ENCODE results near the gene L3MBTL4. TPM values are rescaled to one million over a fixed set of nuclear protein-coding genes. Genes with fewer than 3 reads are reported as not detected.
"Not testable (repeated sequence)": the region's sequence is repeated elsewhere in the genome, so short reads cannot be mapped to it uniquely, and the experiment has no call there.

L3MBTL4 gene
- total and polyA plus RNA-seq, 4 donors = 0.26 to 4.2 (median 2.0) TPM

DNA sequence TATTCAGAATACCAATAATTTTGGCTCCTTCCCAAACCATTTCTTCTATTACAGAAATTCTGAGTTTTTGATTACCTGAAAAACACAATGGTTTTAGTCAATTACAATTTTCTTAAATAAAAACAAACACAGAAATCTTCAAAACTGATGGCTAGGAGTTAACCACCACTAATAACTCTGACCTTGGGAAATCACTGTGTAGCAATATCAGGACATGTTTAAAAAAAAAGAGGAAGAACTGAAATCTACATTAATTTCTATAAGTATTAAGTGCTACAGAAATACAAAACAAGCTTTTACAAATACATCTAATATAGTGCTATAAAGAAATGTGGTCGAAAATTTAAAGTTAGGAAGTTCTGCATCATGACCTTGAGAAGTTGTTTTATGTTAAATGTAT lies 14.9 kb downstream of the L3MBTL4 start:
- WGBS, 2 donors = 70 to 78% methylated on average over 1 of the region's 1 CpG
- no peaks in the 10 kb centered on the region for H3K27me3 ChIP-seq (ENCODE audit: control insufficient read depth in 1 of 2, insufficient read depth in 2 of 2, low read length in 1 of 2)
- H3K36me3 ChIP-seq (ENCODE audit: control insufficient read depth in 1 of 2, insufficient read depth in 2 of 2, low read length in 1 of 2) = no peaks in the 10 kb centered on the region
- ATAC-seq (ENCODE audit: low FRiP score) = no peak
- no peaks in the 10 kb centered on the region for H3K9me3 ChIP-seq (ENCODE audit: control insufficient read depth, low read length)
- no peak for DNase-seq
- no peak overlapping the region for H3K27ac ChIP-seq (ENCODE audit: low read depth in 1 of 2, low read length in 2 of 2)
- intact Hi-C loops (cut with DNase I) = no loop called here
- H3K4me3 ChIP-seq (ENCODE audit: low read length in 2 of 2) = no peak overlapping the region
- H3K4me1 ChIP-seq (ENCODE audit: control insufficient read depth in 1 of 2, insufficient read depth in 2 of 2, low read length in 2 of 2) = no peaks in the 10 kb centered on the region

DNA sequence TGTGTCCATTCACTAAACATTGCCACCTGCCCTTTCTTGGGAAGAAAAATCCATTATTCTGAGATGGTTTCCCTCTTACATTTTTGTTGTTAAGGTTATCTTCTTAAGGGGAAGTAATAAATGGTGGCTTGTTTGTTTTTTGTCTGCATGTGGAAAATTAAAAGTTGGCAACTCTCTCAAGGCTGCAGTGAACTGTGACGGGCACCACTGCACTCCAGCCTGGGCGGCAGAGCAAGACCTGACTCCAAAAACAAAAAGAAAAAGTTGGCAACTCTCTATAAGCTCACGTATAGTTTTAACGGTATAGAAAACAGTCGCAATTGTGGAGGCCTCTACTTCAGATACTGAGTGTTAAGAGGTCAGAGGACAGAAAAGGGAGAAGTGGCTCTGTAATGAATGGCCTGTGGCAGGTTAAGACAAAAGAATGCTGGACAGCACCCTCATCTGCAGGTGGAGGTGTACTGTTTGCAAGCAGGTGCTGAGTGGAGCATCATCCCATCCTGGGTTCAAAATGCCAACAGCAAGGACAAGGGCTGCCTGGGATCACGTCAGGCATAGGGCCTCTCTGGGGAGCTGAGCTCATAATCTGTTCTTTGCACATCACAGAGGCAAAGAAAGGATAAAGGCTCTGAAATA lies 16.7 kb downstream of the L3MBTL4 start:
- no peaks in the 10 kb centered on the region for H3K27me3 ChIP-seq (ENCODE audit: control insufficient read depth in 1 of 2, insufficient read depth in 2 of 2, low read length in 1 of 2)
- DNase-seq (no peak), ATAC-seq (ENCODE audit: low FRiP score) (no peak)
- intact Hi-C loops (cut with DNase I) = no loop called here
- H3K9me3 ChIP-seq (ENCODE audit: control insufficient read depth, low read length) = peaks cover 2% of the 10 kb centered on the region
- no peaks in the 10 kb centered on the region for H3K4me1 ChIP-seq (ENCODE audit: control insufficient read depth in 1 of 2, insufficient read depth in 2 of 2, low read length in 2 of 2)
- WGBS, 2 donors = 54 to 60% methylated on average over 6 of the region's 6 CpGs
- no peaks in the 10 kb centered on the region for H3K36me3 ChIP-seq (ENCODE audit: control insufficient read depth in 1 of 2, insufficient read depth in 2 of 2, low read length in 1 of 2)
- H3K4me3 ChIP-seq (ENCODE audit: low read length in 2 of 2) = no peak overlapping the region
- no peak overlapping the region for H3K27ac ChIP-seq (ENCODE audit: low read depth in 1 of 2, low read length in 2 of 2)

DNA sequence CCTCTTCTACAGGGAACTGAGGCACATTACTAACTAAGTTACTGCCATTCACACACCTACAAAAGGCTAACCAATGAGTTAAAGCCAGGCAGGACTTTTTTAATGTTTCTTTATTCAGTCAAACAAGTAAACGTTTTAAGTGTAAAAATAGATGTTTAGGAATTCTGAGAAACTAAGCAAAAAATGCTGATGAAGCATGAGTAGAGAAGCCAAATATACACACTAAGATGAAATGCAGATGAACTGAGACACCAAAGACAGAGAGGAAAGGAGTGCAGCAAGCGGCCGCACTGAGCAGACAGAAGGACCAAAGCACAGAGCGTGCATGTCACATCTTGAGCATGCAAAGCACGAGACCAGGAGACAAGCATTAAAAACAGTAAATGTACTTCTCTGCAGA lies 17.9 kb downstream of the L3MBTL4 start:
- H3K9me3 ChIP-seq (ENCODE audit: control insufficient read depth, low read length) = peaks cover 2% of the 10 kb centered on the region
- ATAC-seq (ENCODE audit: low FRiP score) (no peak), DNase-seq (no peak)
- H3K27ac ChIP-seq (ENCODE audit: low read depth in 1 of 2, low read length in 2 of 2) = no peak overlapping the region
- H3K36me3 ChIP-seq (ENCODE audit: control insufficient read depth in 1 of 2, insufficient read depth in 2 of 2, low read length in 1 of 2) = no peaks in the 10 kb centered on the region
- no peaks in the 10 kb centered on the region for H3K4me1 ChIP-seq (ENCODE audit: control insufficient read depth in 1 of 2, insufficient read depth in 2 of 2, low read length in 2 of 2)
- no peak overlapping the region for H3K4me3 ChIP-seq (ENCODE audit: low read length in 2 of 2)
- intact Hi-C loops (cut with DNase I) = no loop called here
- 38 to 47% methylated on average over 5 of the region's 5 CpGs for WGBS, 2 donors
- H3K27me3 ChIP-seq (ENCODE audit: control insufficient read depth in 1 of 2, insufficient read depth in 2 of 2, low read length in 1 of 2) = no peaks in the 10 kb centered on the region

DNA sequence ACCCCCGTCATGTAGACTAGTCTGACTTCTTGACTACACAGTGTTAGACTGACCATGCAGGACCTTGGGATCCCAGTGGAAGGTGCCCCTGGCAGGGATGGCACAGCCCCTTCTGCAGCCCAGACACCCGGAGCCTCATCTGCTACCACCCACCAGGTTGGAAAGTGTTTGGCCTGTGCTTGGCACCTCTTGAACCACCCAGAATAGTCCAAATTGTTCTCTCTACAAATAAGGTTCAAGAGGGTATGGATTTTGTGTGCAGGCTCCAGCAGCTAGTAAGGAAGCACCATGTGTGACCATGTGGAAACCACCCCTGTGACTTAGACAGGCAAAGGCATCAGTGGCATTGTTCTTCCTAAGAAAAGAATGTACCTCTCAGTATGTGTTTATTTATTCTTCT lies 18.4 kb downstream of the L3MBTL4 start:
- no peak overlapping the region for H3K4me3 ChIP-seq (ENCODE audit: low read length in 2 of 2)
- no peaks in the 10 kb centered on the region for H3K27me3 ChIP-seq (ENCODE audit: control insufficient read depth in 1 of 2, insufficient read depth in 2 of 2, low read length in 1 of 2)
- intact Hi-C loops (cut with DNase I) = no loop called here
- DNase-seq (no peak), ATAC-seq (ENCODE audit: low FRiP score) (no peak)
- H3K9me3 ChIP-seq (ENCODE audit: control insufficient read depth, low read length) = peaks cover 2% of the 10 kb centered on the region
- no peak overlapping the region for H3K27ac ChIP-seq (ENCODE audit: low read depth in 1 of 2, low read length in 2 of 2)
- WGBS, 2 donors = 85 to 88% methylated on average over 2 of the region's 2 CpGs
- H3K4me1 ChIP-seq (ENCODE audit: control insufficient read depth in 1 of 2, insufficient read depth in 2 of 2, low read length in 2 of 2) = no peaks in the 10 kb centered on the region
- H3K36me3 ChIP-seq (ENCODE audit: control insufficient read depth in 1 of 2, insufficient read depth in 2 of 2, low read length in 1 of 2) = no peaks in the 10 kb centered on the region

DNA sequence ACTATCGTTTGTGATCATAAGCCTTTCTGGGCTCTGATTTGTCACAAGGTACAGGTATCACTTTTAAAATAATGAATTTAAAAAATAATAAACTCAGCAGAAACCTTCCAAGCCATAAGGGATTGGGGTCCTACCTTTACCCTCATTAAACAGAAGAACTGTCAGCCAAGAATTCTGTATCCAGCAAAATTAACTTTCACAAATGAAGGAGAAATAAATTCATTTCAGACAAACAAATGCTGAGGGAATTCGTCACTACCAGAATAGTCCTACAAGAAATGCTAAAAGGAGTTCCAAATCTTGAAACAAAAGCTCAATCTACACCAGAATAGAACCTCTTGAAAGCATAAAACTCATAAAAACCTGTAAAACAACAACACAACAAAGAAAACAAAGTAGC lies 25.7 kb downstream of the L3MBTL4 start:
- WGBS, 2 donors = 63 to 75% methylated on average over 2 of the region's 2 CpGs
- DNase-seq = no peak

DNA sequence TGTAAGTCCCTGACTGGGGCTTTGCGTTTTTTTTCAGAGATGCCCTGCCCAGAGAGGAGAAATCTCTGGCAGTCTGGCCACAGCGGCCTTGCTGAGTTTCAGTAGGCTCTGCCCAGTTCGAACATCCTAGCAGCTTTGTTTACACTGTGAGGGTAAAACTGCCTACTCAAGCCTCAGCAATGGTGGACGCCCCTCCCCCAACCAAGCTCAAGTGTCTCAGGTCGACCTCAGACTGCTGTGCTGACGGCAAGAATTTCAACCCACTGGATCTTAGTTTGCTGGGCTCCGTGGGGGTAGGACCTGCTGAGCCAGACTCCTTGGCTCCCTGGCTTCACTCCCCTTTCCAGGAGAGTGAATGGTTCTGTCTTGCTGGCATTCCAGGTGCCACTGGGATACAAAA lies 31.7 kb downstream of the L3MBTL4 start:
- WGBS, 2 donors = 17 to 30% methylated on average over 7 of the region's 7 CpGs
- Histone ChIP-seq H3K4me3 (ENCODE audit: low read length in 2 of 2) (no peak overlapping the region), H3K27me3 (ENCODE audit: control insufficient read depth in 1 of 2, insufficient read depth in 2 of 2, low read length in 1 of 2) (no peaks in the 10 kb centered on the region), H3K36me3 (ENCODE audit: control insufficient read depth in 1 of 2, insufficient read depth in 2 of 2, low read length in 1 of 2) (no peaks in the 10 kb centered on the region), H3K4me1 (ENCODE audit: control insufficient read depth in 1 of 2, insufficient read depth in 2 of 2, low read length in 2 of 2) (no peaks in the 10 kb centered on the region), H3K27ac (ENCODE audit: low read depth in 1 of 2, low read length in 2 of 2) (no peak overlapping the region), H3K9me3 (ENCODE audit: control insufficient read depth, low read length) (peaks cover 4% of the 10 kb centered on the region)
- DNase-seq (no peak), ATAC-seq (ENCODE audit: low FRiP score) (no peak)
- intact Hi-C loops (cut with DNase I) = no loop called here

More for the DNA sequence above, 25.7 kb downstream of the L3MBTL4 start:
- intact Hi-C loops (cut with DNase I) = no loop called here
- no peaks in the 10 kb centered on the region for H3K36me3 ChIP-seq (ENCODE audit: control insufficient read depth in 1 of 2, insufficient read depth in 2 of 2, low read length in 1 of 2)
- no peak for ATAC-seq (ENCODE audit: low FRiP score)
- H3K4me3 ChIP-seq (ENCODE audit: low read length in 2 of 2) = no peak overlapping the region
- no peaks in the 10 kb centered on the region for H3K27me3 ChIP-seq (ENCODE audit: control insufficient read depth in 1 of 2, insufficient read depth in 2 of 2, low read length in 1 of 2)
- H3K9me3 ChIP-seq (ENCODE audit: control insufficient read depth, low read length) = peaks cover 7% of the 10 kb centered on the region
- H3K27ac ChIP-seq (ENCODE audit: low read depth in 1 of 2, low read length in 2 of 2) = no peak overlapping the region
- H3K4me1 ChIP-seq (ENCODE audit: control insufficient read depth in 1 of 2, insufficient read depth in 2 of 2, low read length in 2 of 2) = no peaks in the 10 kb centered on the region

DNA sequence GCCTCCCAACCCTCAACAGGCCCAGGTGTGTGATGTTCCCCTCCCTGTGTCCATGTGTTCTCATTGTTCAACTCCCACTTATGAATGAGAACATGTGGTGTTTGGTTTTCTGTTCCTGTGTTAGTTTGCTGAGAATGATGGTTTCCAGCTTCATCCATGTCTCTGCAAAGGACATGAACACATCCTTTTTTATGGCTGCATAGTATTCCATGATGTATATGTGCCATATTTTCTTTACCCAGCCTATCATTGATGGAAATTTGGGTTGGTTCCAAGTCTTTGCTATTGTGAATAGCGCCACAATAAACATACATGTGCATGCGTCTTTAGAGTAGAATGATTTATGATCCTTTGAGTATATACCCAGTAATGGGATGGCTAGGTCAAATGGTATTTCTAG lies 37.2 kb downstream of the L3MBTL4 start:
- H3K4me1 ChIP-seq (ENCODE audit: control insufficient read depth in 1 of 2, insufficient read depth in 2 of 2, low read length in 2 of 2); DNase-seq; H3K27me3 ChIP-seq (ENCODE audit: control insufficient read depth in 1 of 2, insufficient read depth in 2 of 2, low read length in 1 of 2); H3K27ac ChIP-seq (ENCODE audit: low read depth in 1 of 2, low read length in 2 of 2); H3K4me3 ChIP-seq (ENCODE audit: low read length in 2 of 2); ATAC-seq (ENCODE audit: low FRiP score); H3K9me3 ChIP-seq (ENCODE audit: control insufficient read depth, low read length); H3K36me3 ChIP-seq (ENCODE audit: control insufficient read depth in 1 of 2, insufficient read depth in 2 of 2, low read length in 1 of 2); intact Hi-C loops (cut with DNase I): not testable (repeated sequence)
- WGBS, 2 donors = 76 to 79% methylated on average over 2 of the region's 2 CpGs

DNA sequence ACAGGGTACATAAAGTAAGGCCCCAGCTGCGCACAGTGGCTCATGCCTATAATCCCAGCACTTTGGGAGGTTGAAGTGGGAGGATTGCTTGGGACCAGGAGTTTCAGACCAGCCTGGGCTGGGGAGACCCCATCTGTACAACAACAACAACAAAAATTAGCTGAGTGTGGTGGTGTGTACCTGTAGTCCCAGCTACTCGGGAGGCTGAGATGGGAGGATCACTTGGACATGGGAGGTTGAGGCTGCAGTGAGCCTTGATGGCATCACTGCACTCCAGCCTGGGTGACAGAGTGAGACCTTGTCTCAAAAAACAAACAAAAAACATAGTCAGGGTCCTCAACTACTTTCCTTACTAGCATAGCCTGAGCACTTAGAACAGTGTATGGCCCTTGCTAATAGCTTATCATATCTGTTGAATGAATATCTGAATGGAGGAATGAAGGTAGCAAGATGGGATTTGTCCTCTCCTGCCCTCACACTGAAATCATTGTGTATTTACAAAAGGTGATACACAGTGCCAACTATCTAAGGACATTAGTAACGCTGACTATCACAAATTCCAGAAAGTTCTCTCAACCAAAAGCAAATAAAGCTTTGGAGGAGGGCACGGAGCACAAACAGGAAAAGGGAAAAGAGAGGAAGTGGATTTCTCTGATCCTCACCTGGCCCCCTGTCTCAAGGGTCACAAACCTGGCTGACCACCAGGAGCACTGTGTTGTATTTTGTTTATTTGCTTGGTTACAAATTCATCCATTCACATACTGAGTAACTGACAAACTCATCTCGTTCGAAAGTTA lies 38.1 kb downstream of the L3MBTL4 start:
- Histone ChIP-seq H3K27ac (ENCODE audit: low read depth in 1 of 2, low read length in 2 of 2) (no peak overlapping the region), H3K4me1 (ENCODE audit: control insufficient read depth in 1 of 2, insufficient read depth in 2 of 2, low read length in 2 of 2) (no peaks in the 10 kb centered on the region), H3K4me3 (ENCODE audit: low read length in 2 of 2) (no peak overlapping the region), H3K9me3 (ENCODE audit: control insufficient read depth, low read length) (peaks cover 3% of the 10 kb centered on the region), H3K27me3 (ENCODE audit: control insufficient read depth in 1 of 2, insufficient read depth in 2 of 2, low read length in 1 of 2) (no peaks in the 10 kb centered on the region), H3K36me3 (ENCODE audit: control insufficient read depth in 1 of 2, insufficient read depth in 2 of 2, low read length in 1 of 2) (no peaks in the 10 kb centered on the region)
- 74 to 85% methylated on average over 6 of the region's 6 CpGs for WGBS, 2 donors
- intact Hi-C loops (cut with DNase I) = no loop called here
- DNase-seq = no peak
- ATAC-seq (ENCODE audit: low FRiP score) = no peak

DNA sequence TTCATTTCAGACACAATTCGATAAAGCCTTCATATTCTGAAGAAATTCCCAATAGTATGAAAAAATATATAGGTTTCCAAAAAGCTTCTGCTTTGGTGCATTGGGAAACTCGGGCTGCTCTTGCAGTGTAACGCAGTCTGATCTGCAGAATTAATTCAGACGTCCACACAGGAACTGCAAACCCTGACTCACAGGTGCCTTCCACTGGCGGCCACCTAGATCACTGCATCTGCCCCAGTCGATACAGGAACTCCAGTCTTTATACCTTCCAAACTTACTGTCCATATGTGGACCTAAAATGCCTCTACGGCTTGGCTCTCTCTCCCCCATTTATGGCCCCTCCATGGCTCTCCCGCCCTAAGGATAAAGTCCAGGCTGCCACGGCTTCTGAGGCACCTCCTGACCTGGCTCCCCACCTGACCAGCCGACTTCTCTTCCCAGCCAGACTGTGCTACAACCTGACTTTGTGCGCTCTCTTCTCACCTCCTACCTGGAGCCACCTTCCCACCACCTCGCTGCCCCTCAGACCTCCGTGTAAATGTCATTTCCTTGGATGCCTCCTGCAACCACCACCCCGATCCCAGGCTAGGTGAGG lies 39.7 kb downstream of the L3MBTL4 start:
- no peaks in the 10 kb centered on the region for H3K27me3 ChIP-seq (ENCODE audit: control insufficient read depth in 1 of 2, insufficient read depth in 2 of 2, low read length in 1 of 2)
- 82 to 85% methylated on average over 14 of the region's 14 CpGs for WGBS, 2 donors
- no peak overlapping the region for H3K27ac ChIP-seq (ENCODE audit: low read depth in 1 of 2, low read length in 2 of 2)
- intact Hi-C loops (cut with DNase I) = no loop called here
- no peaks in the 10 kb centered on the region for H3K4me1 ChIP-seq (ENCODE audit: control insufficient read depth in 1 of 2, insufficient read depth in 2 of 2, low read length in 2 of 2)
- no peaks in the 10 kb centered on the region for H3K36me3 ChIP-seq (ENCODE audit: control insufficient read depth in 1 of 2, insufficient read depth in 2 of 2, low read length in 1 of 2)
- DNase-seq (no peak), ATAC-seq (ENCODE audit: low FRiP score) (no peak)
- peaks cover 3% of the 10 kb centered on the region for H3K9me3 ChIP-seq (ENCODE audit: control insufficient read depth, low read length)
- no peak overlapping the region for H3K4me3 ChIP-seq (ENCODE audit: low read length in 2 of 2)
